Dedifferentiated amniotic fluid mesenchymal stem cell (primary cell): Measurements from ENCODE around the gene TMEM255B.

Experiments
- DNase-seq: peaks from one replicate; pipeline ENCODE4 v3.0.0-alpha.2; 2016; ENCODE audit errors: extremely low spot score

The TMEM255B gene

DNA sequence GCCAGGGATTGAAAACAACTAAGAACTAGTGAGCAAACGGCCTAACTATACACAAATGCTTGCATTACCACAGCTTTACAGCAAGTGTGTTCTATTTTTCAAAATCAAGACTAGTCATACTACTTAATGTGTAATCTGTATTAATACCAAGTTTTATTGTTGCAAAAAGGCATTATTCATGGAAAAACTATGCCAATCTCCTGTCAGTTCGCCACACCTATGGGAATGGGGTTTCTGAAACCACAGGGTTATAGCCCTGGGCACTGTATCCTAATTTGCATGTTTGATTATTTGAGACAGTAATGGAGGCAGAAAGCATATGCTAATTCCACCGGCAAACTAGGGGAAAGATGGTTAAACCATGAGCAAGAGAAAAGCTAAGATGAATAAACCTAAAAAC, 90.5 kb downstream of the TMEM255B start:
- DNase-seq, result no peak

DNA sequence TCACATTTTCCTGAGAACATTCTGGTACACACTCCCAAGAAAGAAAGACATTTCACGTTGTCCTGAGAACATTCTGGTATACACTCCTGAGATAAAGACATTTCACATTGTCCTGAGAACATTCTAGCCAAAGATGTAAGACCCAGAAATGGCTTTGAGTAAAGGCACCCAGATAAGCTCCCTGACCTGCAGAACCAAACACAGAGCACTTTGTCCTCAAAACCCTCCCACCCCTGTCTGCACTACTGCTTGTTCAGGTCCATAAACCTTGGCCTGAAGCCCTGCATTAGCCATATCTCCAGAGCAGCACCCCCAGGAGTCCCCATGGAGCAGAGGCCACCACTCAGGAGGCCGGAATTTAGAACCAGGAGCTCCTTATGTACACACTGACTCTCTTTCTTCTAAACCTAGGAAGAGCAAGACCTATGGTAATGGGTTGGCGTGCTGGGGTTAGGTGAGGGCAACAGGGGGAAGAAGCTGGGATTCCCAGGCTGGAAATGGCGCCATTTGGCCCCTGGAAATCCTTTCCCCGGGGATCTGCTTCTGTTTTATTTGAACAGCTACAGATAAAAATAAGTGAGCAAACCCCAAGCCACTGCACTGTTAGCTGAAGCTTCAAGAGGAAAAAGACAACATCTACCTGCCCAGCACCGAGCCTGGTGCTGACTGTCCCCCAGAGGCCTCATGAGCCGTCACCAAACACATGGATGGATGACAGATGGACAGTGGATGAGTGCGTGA, 91.1 kb downstream of the TMEM255B start:
- DNase-seq, result no peak

DNA sequence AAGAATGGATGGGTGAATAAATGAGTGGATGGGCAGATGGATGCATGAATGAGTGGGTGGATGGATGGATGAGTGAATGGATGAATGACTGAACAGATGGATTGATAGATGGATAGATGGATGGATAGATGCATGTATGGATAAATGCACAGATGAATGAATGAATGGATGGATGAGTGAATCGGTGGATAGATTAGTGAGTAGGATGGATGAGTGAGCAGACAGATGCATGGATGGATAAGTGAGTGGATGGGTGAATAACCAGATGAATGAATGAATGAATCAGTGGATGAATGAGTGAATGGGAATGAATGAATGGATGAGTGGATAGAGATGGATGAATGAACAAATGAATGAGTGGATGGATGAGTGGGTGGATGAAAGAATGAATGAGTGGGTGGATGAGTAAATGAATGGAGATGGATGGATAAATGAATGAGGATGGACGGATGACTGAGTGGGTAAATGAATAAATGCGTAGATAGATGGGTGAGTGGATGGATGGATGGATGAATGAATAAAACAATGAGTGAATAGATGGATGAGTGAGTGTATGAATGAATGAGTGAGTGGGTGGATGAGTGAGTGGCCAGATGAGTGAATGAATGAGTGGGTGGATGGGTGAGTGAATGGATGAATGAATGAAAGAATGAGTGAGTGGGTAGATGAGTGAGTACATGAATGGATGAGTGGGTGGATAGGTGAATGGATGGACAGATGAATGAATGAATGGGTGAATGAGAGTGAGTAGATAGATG, 91.9 kb downstream of the TMEM255B start:
- DNase-seq, result no peak

- no peak for DNase-seq
These were observed 92.4 kb downstream of the TMEM255B start for GRCh38 chr13:113851480-113851803.

GRCh38 chr13:113851826-113852535, 93.0 kb downstream of the TMEM255B start:
- no peak for DNase-seq

DNA sequence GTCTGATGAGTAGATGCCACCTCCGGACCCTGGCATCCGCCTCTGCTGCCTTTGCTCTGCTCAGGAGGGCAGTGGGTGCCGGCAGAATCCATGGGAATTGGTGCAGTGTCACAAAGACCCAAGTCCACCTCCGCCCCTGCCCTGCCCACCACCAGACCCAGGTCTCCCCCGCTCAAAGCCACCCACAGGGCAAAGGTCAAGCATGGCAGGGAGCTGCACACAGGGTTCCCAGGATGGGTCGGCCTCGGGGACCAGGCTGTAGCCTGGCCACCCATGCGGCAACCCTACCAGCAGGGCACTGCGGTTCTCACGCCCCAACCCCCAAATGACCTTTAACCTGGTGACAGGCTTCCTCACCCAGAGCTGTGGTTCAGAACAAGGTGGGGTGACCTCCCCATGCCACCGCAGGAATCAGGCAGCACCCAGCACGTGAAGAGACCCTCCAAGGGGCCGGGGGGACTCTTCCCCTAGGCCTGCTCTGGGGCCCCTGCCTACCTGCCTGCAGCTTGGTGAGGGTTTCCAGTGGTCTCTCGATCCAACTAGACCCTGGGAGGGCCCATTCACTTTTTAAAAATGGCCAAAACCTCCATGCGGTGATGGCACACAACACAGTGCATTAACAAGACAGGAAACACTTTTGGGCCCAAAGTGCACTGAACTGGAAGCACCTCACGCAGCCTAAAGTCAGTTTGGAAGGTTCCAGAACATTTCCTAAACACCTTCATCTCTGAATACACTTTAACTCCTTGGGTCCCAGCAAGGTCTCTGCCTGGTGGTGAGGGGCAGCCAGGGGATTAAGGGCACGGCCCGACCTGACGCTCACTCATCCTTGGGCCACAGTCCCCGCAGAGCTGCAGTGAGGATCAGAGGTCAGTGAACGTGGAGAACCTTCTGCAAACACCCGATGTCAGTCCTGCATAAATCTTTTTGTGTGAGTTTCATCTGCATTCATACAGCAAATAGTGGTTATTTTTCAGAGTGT, 93.8 kb downstream of the TMEM255B start:
- no peak for DNase-seq

DNA sequence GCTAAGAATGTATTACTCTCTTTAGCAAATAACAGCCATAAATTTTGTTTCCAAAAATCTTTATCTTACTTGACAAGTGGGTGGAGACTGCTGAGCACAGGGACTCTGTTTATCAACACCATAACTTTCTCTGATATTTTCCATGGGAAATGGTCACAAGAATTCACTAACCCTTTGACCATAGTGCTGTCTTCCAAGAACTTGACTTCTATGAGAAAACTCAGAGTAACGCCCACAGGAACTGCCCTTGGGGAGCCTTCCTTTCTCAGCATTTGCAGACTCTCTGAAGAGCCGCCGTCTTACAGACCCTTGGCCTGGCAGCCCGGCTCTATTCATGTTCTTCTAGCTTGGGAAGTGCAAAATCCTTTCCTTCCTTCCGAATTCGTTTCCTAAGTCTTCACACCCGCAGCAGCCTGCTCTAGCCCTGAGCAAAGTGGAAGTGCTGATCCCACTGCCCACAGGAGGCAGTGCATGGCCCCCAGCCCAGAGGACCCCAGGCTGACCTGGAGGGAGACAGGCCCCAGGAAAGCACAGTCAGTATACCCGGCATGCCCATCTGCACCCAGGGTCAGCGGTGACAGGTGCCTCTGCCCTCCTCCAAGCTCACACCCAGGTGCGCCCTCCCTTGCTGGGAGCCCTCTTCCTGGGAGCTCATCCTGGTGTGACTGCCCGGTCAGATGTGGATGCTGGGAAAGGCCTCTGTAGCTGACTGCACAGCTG, 94.7 kb downstream of the TMEM255B start:
- DNase-seq, result no peak

DNA sequence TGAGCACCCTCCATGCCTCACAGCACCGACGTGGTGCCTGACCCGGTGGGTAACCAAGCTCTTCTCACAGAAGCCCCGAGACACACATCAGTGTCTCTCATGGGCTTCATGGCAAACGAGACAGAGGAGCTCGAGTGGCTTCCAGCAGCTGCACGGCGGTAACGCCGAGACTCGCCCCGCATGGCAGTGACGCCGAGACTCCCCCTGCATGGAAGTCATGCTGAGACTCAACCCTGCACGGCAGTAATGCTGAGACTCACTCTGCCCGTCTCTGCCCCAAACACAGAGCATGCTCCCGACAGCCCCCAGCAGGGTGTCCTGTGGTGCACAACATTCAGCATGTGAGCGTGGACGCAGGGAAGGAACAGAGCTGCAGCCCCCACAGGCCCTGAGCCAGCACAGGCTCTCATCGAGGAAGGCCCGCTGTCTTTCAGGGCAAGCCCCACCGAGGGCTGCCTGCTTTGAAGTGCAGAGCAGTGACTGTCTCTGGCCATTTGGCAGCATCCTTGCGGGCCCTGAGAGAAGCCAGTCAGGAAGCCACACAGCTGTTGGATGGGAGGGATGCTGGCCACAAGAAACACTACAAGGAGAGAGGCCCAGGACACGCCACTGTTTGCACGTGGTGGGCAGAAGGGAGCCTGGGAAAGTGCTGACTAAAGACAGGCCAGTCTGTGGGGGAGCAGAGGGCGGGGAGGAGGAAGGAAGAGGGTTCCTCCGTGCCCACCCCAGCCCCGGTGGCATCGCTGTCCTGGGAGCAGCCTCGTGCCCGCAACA, 95.4 kb downstream of the TMEM255B start:
- no peak for DNase-seq

GRCh38 chr13:113855012-113855921, 96.2 kb downstream of the TMEM255B start:
- DNase-seq, result no peak

DNA sequence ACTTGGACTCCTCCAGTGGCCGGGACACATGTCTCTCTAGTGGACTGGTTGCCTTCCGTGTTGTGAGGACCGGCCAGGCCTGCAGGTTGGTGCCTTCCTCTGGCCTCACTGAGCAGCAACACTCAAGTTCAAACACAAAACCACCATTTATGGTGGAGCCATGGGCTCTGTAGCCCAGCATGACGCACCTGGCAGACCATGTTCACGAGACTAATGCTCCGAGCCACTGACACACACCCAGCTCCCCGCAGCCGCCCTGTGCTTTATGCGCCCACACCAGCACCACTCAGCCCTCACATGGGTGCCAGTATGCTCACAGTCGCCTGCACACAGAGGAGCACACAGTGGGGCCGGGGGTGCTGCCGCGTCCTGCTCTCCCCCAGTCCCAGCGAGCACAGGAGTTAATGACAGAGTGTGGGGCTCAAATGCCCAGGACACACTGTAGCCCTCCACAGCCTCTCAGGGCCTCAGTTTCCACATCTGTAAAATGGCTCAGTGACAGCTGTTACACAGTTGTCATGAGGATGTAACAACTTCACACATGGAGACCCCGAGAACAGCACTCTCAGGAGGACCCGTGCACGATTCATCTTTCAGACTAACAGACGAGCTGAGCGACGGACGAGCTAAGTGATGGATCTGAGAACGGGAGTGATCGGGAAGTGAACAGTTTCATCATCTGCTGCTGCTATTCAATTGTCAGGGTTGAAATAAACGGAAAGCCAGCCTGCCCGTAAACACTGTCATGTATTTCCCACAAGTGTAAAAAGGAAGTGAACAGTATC, 97.1 kb downstream of the TMEM255B start:
- DNase-seq, result no peak

DNA sequence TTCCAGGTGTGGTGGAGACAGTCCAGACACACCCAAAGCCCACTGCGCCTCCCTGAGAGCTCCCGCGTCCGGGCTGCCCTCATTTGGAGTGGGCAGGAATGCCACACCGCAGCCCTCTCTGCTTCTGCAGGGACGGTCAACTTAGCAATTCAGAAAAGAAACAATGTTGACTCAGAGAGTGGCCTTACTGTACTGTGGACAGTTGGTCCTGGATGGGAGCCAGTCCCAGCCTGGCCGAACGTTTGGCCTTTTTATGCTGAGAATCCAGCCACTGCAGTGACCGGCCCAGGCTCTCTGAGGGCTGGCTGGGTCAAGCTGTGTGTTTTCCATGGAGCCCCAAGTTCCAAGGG, 97.7 kb downstream of the TMEM255B start:
- no peak for DNase-seq

- DNase-seq, result no peak
These were observed 98.6 kb downstream of the TMEM255B start for GRCh38 chr13:113857531-113858195.

GRCh38 chr13:113859311-113860050, 100.5 kb downstream of the TMEM255B start:
- DNase-seq, result no peak

DNA sequence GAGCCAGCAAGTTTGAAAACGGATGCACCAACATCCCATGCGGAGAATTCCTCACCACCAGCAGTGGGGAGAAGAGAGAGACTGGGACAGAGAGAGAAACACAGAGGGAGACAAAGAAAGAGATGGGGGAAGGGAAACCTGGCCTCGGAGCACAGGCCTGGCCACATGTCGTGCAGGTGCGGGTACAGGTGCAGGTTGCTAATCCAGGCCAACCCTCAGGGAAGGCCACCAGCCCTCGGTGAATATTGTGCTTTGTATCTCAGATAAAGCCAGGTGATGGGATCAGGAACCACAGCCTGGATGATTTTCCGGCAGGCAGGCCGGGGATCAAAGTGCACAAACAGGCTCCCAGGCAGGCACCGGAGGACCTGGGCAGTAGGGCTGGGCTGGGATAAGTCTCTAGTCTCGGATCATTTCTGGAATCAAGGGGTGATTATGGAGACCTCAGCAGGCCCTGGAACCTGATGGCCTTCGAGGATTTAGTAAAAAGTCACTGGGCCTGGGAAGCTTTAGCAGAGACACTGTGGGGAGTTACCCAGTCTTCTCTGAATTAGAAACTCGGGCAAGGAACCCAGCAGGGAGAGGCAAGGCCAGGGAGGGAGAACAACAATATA, 101.1 kb downstream of the TMEM255B start:
- DNase-seq, result no peak

- no peak for DNase-seq
These were observed 101.8 kb downstream of the TMEM255B start for GRCh38 chr13:113860665-113861432.
